Colonic mucosa (tissue), 4 donors: Measurements from ENCODE around the gene TRIM67. TPM values are rescaled to one million over a fixed set of nuclear protein-coding genes. Genes with fewer than 3 reads are reported as not detected.

Experiments used
- DNase-seq: peaks from one replicate; pipeline ENCODE4 v3.0.0-alpha.2; 2020
- H3K27ac ChIP-seq: fragments of 200-600 bp; one replicate; pipeline ENCODE4 v1.8.0; 2021
- H3K27me3 ChIP-seq: fragments of 200-600 bp; one replicate; pipeline ENCODE4 v1.8.0; 2021
- H3K36me3 ChIP-seq: fragments of 200-600 bp; one replicate; pipeline ENCODE4 v1.8.0; 2021
- H3K4me1 ChIP-seq: fragments of 200-600 bp; one replicate; pipeline ENCODE4 v1.8.0; 2021; ENCODE audit warnings: mild to moderate bottlenecking
- H3K4me3 ChIP-seq: fragments of 200-600 bp; one replicate; pipeline ENCODE4 v1.8.0; 2021
- H3K9ac ChIP-seq, 2 donors: one replicate each; pipeline ENCODE4 v1.7.0; 2013; ENCODE audit warnings: control low read depth in 2 of 2, low read depth in 2 of 2, low read length in 2 of 2
- H3K9me3 ChIP-seq: fragments of 200-600 bp; one replicate; pipeline ENCODE4 v1.8.0; 2021
- intact Hi-C: fragments of 100-400 bp; cut with DNase I; formaldehyde crosslinking; loops from one replicate; pipeline ENCODE4 v1.14.1; 2022
- total RNA-seq, 2 donors: library from RNA; stranded (reverse); fragmentation: NEBNext Ultra II Directional in 1 of 2; extraction: Animal tissue kit (Norgen Biotek cat#: 25700) in 1 of 2; gene quantifications; one replicate each; pipeline ENCODE4 v1.2.1, GENCODE V29; 2021
- TF ChIP-seq, protein P1 (sequence below): fragments of 200-600 bp; IDR thresholded peaks from one replicate; pipeline ENCODE4 v1.8.0; 2022; ENCODE audit warnings: antibody characterized with exemption, mild to moderate bottlenecking
- donor health status: healthy.
- donor health status: DM: no; HTN: no; CAD: no.
- donor health status: DM: no; HTN: no; CAD: no.

Gene TRIM67
- total RNA-seq, 2 donors from 2014 or later = 0.03 TPM; not detected in 1

DNA sequence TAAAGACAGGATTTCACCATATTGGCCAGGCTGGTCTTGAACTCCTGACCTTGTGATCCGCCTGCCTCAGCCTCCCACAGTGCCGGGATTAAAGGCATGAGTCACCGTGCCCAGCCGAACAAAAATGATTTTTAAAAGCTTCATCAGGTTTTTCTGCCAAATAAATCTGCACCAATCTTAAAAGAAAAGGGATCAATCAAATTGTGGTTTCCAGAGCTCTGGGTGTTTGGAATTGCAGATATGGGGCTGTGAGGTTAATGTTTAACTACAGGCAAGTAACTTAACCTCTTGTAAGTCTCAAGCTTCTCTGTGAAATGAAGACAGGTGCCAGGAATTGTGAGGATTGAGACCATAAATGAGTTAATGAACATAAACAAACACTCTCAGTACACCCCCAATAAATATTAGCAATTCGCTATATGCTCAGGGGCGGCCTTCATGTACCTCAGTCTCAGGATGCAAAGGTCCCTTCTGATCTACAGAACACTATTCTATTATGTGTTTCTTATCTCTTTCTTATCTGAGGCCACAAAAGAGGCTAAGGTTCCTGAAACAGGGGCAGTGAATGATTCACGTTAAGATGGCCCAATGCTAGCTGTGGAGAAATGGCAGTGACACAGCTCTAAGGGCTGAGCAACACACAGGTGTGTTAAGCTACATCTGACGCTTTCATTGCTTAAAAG, 72.0 kb downstream of the TRIM67 start:
- Histone ChIP-seq H3K9ac (peak overlapping the region in 1 of 2 donors; percentile 30), H3K9me3 (no peaks in the 10 kb centered on the region), H3K27me3 (no peaks in the 10 kb centered on the region), H3K27ac (peak overlapping the region; percentile 78), H3K36me3 (no peaks in the 10 kb centered on the region), H3K4me1 (peaks cover 21% of the 10 kb centered on the region), H3K4me3 (no peak overlapping the region)
- intact Hi-C loops = no loop called here
- TF ChIP-seq, protein P1, sequence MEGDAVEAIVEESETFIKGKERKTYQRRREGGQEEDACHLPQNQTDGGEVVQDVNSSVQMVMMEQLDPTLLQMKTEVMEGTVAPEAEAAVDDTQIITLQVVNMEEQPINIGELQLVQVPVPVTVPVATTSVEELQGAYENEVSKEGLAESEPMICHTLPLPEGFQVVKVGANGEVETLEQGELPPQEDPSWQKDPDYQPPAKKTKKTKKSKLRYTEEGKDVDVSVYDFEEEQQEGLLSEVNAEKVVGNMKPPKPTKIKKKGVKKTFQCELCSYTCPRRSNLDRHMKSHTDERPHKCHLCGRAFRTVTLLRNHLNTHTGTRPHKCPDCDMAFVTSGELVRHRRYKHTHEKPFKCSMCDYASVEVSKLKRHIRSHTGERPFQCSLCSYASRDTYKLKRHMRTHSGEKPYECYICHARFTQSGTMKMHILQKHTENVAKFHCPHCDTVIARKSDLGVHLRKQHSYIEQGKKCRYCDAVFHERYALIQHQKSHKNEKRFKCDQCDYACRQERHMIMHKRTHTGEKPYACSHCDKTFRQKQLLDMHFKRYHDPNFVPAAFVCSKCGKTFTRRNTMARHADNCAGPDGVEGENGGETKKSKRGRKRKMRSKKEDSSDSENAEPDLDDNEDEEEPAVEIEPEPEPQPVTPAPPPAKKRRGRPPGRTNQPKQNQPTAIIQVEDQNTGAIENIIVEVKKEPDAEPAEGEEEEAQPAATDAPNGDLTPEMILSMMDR = no peak
- peak; percentile 56 for DNase-seq

DNA sequence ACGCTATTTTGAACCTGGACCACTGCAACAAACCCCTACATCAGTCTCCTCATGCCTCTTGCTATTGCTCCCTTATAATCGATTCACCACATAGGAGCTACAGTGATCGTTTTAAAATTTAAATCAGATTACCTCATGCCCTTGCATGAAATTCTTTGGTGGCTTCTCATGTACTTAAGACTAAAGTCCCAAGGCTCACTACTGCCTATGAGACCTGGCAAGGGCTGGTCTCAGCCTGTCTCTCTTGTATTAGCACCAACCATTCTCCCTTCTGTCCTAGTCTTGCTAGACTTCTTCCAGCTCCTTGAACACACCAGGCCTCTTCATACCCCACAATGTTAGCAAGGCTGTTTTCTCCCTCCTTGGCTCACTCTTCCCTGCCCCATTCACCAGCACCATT, 72.6 kb downstream of the TRIM67 start:
- no peaks in the 10 kb centered on the region for H3K9me3 ChIP-seq
- DNase-seq = no peak
- H3K27ac ChIP-seq = peak overlapping the region; percentile 78
- H3K27me3 ChIP-seq = no peaks in the 10 kb centered on the region
- peak overlapping the region in 1 of 2 donors; percentile 30 for H3K9ac ChIP-seq
- peaks cover 21% of the 10 kb centered on the region for H3K4me1 ChIP-seq
- no peak overlapping the region for H3K4me3 ChIP-seq
- H3K36me3 ChIP-seq = no peaks in the 10 kb centered on the region
- TF ChIP-seq, protein P1 = no peak
- intact Hi-C loops = no loop called here

DNA sequence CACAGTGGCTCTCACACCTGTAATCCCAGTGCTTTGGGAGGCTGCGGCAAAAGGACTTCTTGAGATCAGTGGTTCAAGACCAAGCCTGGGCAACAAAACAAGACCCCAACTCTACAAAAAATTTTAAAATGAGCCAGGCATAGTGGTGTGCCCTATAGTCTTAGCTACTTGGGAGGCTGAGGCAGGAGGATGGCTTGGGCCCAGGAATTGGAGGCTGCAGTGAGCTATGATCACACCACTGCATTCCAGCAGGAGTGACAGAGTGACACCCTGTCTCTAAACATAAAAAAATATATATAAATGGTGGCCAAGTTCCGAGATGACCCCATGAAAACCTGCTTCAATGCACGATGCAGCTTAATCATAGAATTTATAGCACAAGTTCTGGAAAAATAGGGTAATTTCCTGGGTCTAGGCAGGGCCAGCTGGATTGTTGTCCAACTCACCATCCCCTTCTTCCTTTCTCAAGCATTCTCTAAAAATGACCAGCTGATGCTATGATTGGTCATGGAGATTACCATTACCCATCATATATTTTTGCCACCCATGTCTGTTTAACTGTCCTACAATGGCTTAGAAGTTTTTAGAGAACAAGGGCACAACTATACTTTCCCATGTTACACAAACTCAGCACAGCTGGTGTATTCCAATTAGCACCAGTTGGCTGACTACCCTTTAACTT, 73.8 kb downstream of the TRIM67 start:
- Histone ChIP-seq H3K9ac (peak overlapping the region in 1 of 2 donors; percentile 7), H3K27me3 (no peaks in the 10 kb centered on the region), H3K4me1 (peaks cover 25% of the 10 kb centered on the region), H3K9me3 (no peaks in the 10 kb centered on the region), H3K4me3 (no peak overlapping the region), H3K36me3 (no peaks in the 10 kb centered on the region), H3K27ac (peak overlapping the region; percentile 72)
- intact Hi-C loops = loop anchor here (2.0 kb wide), 1 partner anchor 23 kb away; no protein-coding TSS in a partner anchor
- no peak for DNase-seq
- TF ChIP-seq, protein P1 = no peak

DNA sequence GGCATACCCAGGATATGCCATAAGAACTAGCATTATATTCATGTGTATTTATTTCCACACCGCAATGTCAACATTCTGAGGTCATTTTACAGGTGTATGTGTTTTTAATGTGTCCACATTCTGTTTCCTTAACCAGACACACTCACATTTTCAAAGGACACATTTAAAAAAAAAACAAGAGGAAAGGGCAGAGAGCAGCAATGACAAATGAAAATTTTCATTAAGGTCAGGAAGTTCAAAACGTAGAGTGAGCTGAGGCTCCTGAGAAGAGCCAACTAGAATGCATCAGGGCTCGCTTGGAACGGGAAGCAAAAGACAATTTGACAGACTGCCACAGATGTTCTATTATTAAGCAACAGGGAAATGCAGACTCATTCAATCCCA, 74.3 kb downstream of the TRIM67 start:
- Histone ChIP-seq H3K4me3 (no peak overlapping the region), H3K36me3 (no peaks in the 10 kb centered on the region), H3K27me3 (no peaks in the 10 kb centered on the region), H3K9ac (peak overlapping the region in 1 of 2 donors; percentile 7), H3K9me3 (no peaks in the 10 kb centered on the region), H3K27ac (peak overlapping the region; percentile 72), H3K4me1 (peaks cover 25% of the 10 kb centered on the region)
- DNase-seq = no peak
- intact Hi-C loops = loop anchor here (2.0 kb wide), 1 partner anchor 23 kb away; no protein-coding TSS in a partner anchor
- TF ChIP-seq, protein P1 = no peak

DNA sequence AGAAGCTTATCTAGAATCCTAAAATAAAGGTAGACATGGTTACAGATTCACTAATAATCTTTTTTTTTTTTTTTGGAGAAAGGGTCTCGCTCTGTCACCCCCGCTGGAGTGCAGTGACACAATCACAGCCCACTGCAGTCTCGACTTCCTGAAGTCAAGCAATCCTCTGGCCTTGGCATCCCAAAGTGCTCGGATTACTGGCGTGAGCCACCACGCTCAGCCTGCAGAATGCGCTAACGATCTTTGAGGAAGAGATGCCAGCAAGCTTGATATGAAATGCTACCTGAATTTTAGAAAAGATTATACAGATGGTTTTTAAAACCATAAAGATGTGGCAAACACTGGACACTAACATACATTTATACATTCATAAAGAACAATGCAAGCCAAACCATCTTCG, 75.1 kb downstream of the TRIM67 start:
- H3K27ac ChIP-seq = peak overlapping the region; percentile 54
- H3K36me3 ChIP-seq = no peaks in the 10 kb centered on the region
- H3K9me3 ChIP-seq = no peaks in the 10 kb centered on the region
- H3K27me3 ChIP-seq = no peaks in the 10 kb centered on the region
- peaks cover 25% of the 10 kb centered on the region for H3K4me1 ChIP-seq
- intact Hi-C loops = loop anchor here (2.0 kb wide), 1 partner anchor 24 kb away; no protein-coding TSS in a partner anchor
- no peak for DNase-seq
- no peak overlapping the region for H3K4me3 ChIP-seq
- H3K9ac ChIP-seq = no peak overlapping the region
- TF ChIP-seq, protein P1 = no peak
